ENCODE results near the gene DYNC1LI1.

GRCh38 chr3:32493437-32494414, 76.9 kb downstream of the DYNC1LI1 start:
- TF ChIP-seq EZH2 (IDR thresholded peaks at IDR 0.05; ENCODE audit: borderline replicate concordance) (no peak), CTCF (IDR thresholded peaks at IDR 0.05; ENCODE audit: poor library complexity) (no peak), EZH2phosphoT487 (IDR thresholded peaks at IDR 0.05; ENCODE audit: low read depth, severe bottlenecking, unreplicated experiment) (no peak)

All from hepatocyte (in vitro differentiated cells).